Panc1 (cell line): ENCODE results near the gene CD4. TPM values are rescaled to one million over a fixed set of nuclear protein-coding genes. Genes with fewer than 3 reads are reported as not detected.

Experiments used
- ATAC-seq: fragments of 200-7000 bp; cut with Tn5 transposase; 2 replicates; pipeline ENCODE4 v1.9.1; 2020; ENCODE audit warnings: mild to moderate bottlenecking, moderate library complexity
- BruUV-seq: library from RNA; stranded (reverse); fragments of 400-500 nt; replicated peaks from 2 replicates; lab custom pipeline; 2021; lab: Mats Ljungman, UMichigan
- CTCF ChIA-PET: fragments of 300-600 bp; sonication (Branson Sonifier 250); formaldehyde crosslinking; loops from one replicate; lab custom pipeline; 2022; ENCODE audit warnings: antibody characterized with exemption; lab: Charles Lee
- POLR2A ChIA-PET: fragments of 300-600 bp; sonication (Branson Sonifier 250); formaldehyde crosslinking; loops from one replicate; lab custom pipeline; 2022; ENCODE audit warnings: antibody characterized with exemption; lab: Charles Lee
- DNase-seq: peaks from one replicate; pipeline ENCODE4 v3.0.0-alpha.2; 2010; ENCODE audit warnings: low read depth, low spot score
- H3K27ac ChIP-seq: 2 replicates; pipeline ENCODE4 v1.5.1; 2011; ENCODE audit warnings: mild to moderate bottlenecking, low read length, inconsistent platforms
- H3K27me3 ChIP-seq: fragments of 200-500 bp; sonication (Bioruptor generic); 2 replicates; pipeline ENCODE4 v1.6.0; 2014; ENCODE audit warnings: low read length, inconsistent platforms; ENCODE audit not compliant: control insufficient read depth, insufficient read depth
- H3K36me3 ChIP-seq: fragments of 200-500 bp; sonication (Bioruptor generic); 2 replicates; pipeline ENCODE4 v1.5.1; 2014; ENCODE audit warnings: inconsistent platforms, mild to moderate bottlenecking, low read length, moderate library complexity; ENCODE audit not compliant: control insufficient read depth, insufficient read depth
- H3K4me1 ChIP-seq: 2 replicates; pipeline ENCODE4 v1.5.1; 2011; ENCODE audit warnings: inconsistent platforms, mild to moderate bottlenecking, low read length, moderate library complexity; ENCODE audit not compliant: control insufficient read depth, insufficient read depth
- H3K4me3 ChIP-seq, 2 experiments: 2 replicates each; pipeline ENCODE4 v1.5.1; 2011 to 2012; ENCODE audit warnings: low read depth in 2 of 2, low read length in 2 of 2, mild to moderate bottlenecking in 2 of 2, inconsistent platforms in 1 of 2, moderate library complexity in 1 of 2
- H3K9me3 ChIP-seq: fragments of 200-500 bp; sonication (Bioruptor generic); 2 replicates; pipeline ENCODE4 v1.5.1; 2014; ENCODE audit warnings: low read depth, mild to moderate bottlenecking, inconsistent platforms, low read length, moderate library complexity; ENCODE audit not compliant: control insufficient read depth, insufficient read depth
- POLR2AphosphoS5 ChIP-seq: IDR thresholded peaks from 2 replicates; pipeline ENCODE4 v1.6.1; 2012; ENCODE audit warnings: mild to moderate bottlenecking, low read depth, low read length, moderate library complexity
- SIN3A ChIP-seq: IDR thresholded peaks from 2 replicates; pipeline ENCODE4 v1.6.1; 2012; ENCODE audit warnings: low read depth, mild to moderate bottlenecking, low read length, moderate library complexity, borderline replicate concordance; ENCODE audit not compliant: insufficient read depth
- TCF7L2 ChIP-seq: IDR thresholded peaks from 2 replicates; pipeline ENCODE4 v1.6.1; 2011; ENCODE audit warnings: mild to moderate bottlenecking, low read depth, low read length, inconsistent platforms
- in situ Hi-C: cut with HindIII; loops from 2 replicates; pipeline ENCODE4 v1.10.0; 2016; ENCODE audit warnings: low sequenced_read_pairs, low pct_unique_long_range_greater_than_20kb
- intact Hi-C: fragments of 100-400 bp; cut with micrococcal nuclease; formaldehyde crosslinking; loops from one replicate; pipeline ENCODE4 v1.10.0; 2022; ENCODE audit not compliant: unreplicated experiment
- total RNA-seq: library from RNA; stranded (reverse); gene quantifications from one replicate; pipeline ENCODE4 v1.2.1, GENCODE V29; 2021; ENCODE audit not compliant: unreplicated experiment
- TF ChIP-seq, protein P1 (sequence below): fragments of 450-650 bp; IDR thresholded peaks from 2 replicates; pipeline ENCODE4 v1.5.1; 2017; ENCODE audit warnings: mild to moderate bottlenecking
- TF ChIP-seq, protein P2 (sequence below), 2 experiments: IDR thresholded peaks; 2 replicates each; pipeline ENCODE4 v1.6.1; 2011 to 2012; ENCODE audit warnings: low read depth in 2 of 2, control low read depth in 1 of 2, low read length in 1 of 2, mild to moderate bottlenecking in 1 of 2, moderate library complexity in 1 of 2; ENCODE audit not compliant: insufficient read depth in 1 of 2

Gene CD4
- total RNA-seq, 1 experiment from 2014 or later: 0.23 TPM

DNA sequence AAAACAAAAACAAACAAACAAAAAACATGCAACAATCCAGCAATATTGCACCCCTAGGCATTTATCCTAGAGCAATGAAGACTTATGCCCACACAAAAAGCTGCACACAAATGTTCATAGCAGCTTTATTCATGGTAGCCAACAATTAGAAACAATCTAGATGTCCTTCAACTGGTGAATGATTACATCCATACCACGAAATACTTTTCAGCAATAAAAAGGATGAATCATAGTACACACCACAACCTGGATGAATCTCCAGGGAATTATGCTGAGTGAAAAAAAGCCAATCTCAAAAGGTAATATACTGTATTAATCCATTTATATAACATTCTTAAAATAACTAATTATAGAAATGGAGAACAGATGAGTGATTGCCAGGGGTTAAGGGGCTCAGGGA is 17.8 kb downstream of the CD4 start:
- ATAC-seq: no peak
- Histone ChIP-seq H3K4me1 (no peaks in the 10 kb centered on the region), H3K9me3 (no peaks in the 10 kb centered on the region), H3K27me3 (no peaks in the 10 kb centered on the region), H3K27ac (no peak overlapping the region), H3K4me3 (no peak overlapping the region), H3K36me3 (no peaks in the 10 kb centered on the region)
- intact Hi-C loops (no loop called here), in situ Hi-C loops (no loop called here)
- ChIA-PET CTCF (no interaction called here), POLR2A (interaction anchor here (1.2 kb wide), 1 partner anchor 14 kb away, joined by 7 read pairs; no protein-coding TSS in a partner anchor)
- BruUV-seq: no TSS peak
- no peak for DNase-seq
- TF ChIP-seq TCF7L2: no peak
- no peak for TF ChIP-seq POLR2AphosphoS5
- no peak for TF ChIP-seq SIN3A
- TF ChIP-seq, protein P1, sequence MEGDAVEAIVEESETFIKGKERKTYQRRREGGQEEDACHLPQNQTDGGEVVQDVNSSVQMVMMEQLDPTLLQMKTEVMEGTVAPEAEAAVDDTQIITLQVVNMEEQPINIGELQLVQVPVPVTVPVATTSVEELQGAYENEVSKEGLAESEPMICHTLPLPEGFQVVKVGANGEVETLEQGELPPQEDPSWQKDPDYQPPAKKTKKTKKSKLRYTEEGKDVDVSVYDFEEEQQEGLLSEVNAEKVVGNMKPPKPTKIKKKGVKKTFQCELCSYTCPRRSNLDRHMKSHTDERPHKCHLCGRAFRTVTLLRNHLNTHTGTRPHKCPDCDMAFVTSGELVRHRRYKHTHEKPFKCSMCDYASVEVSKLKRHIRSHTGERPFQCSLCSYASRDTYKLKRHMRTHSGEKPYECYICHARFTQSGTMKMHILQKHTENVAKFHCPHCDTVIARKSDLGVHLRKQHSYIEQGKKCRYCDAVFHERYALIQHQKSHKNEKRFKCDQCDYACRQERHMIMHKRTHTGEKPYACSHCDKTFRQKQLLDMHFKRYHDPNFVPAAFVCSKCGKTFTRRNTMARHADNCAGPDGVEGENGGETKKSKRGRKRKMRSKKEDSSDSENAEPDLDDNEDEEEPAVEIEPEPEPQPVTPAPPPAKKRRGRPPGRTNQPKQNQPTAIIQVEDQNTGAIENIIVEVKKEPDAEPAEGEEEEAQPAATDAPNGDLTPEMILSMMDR: no peak
- TF ChIP-seq, protein P2, sequence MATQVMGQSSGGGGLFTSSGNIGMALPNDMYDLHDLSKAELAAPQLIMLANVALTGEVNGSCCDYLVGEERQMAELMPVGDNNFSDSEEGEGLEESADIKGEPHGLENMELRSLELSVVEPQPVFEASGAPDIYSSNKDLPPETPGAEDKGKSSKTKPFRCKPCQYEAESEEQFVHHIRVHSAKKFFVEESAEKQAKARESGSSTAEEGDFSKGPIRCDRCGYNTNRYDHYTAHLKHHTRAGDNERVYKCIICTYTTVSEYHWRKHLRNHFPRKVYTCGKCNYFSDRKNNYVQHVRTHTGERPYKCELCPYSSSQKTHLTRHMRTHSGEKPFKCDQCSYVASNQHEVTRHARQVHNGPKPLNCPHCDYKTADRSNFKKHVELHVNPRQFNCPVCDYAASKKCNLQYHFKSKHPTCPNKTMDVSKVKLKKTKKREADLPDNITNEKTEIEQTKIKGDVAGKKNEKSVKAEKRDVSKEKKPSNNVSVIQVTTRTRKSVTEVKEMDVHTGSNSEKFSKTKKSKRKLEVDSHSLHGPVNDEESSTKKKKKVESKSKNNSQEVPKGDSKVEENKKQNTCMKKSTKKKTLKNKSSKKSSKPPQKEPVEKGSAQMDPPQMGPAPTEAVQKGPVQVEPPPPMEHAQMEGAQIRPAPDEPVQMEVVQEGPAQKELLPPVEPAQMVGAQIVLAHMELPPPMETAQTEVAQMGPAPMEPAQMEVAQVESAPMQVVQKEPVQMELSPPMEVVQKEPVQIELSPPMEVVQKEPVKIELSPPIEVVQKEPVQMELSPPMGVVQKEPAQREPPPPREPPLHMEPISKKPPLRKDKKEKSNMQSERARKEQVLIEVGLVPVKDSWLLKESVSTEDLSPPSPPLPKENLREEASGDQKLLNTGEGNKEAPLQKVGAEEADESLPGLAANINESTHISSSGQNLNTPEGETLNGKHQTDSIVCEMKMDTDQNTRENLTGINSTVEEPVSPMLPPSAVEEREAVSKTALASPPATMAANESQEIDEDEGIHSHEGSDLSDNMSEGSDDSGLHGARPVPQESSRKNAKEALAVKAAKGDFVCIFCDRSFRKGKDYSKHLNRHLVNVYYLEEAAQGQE (IDR thresholded peaks at IDR 0.05; ENCODE audit: insufficient read depth in 1 of 2, low read depth in 2 of 2, low read length in 1 of 2): no peak

DNA sequence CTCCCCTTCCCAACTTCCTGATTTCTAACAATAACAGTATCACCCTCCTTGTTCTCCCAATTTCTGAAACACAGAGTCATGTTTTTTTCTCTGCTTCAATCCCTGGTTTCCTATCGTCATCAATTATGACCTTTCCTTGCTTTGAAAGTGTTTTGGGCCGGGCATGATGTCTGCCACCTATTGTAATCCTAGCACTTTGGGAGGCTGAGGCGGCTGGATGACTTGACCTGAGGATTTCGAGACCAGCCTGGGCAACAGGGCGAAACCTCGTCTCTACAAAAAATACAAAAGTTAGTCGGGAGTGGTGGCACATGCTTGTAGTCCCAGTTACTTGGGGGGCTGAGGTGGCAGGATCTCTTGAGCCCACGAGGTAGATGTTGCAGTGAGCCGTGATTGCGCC is 19.7 kb downstream of the CD4 start:
- intact Hi-C loops: no loop called here
- no peaks in the 10 kb centered on the region for H3K36me3 ChIP-seq
- H3K27ac ChIP-seq: no peak overlapping the region
- no peak overlapping the region for H3K4me3 ChIP-seq
- CTCF ChIA-PET: no interaction called here
- in situ Hi-C loops: no loop called here
- DNase-seq (no peak), ATAC-seq (no peak)
- no peaks in the 10 kb centered on the region for H3K27me3 ChIP-seq
- no peaks in the 10 kb centered on the region for H3K9me3 ChIP-seq
- BruUV-seq: no TSS peak
- H3K4me1 ChIP-seq: no peaks in the 10 kb centered on the region
- POLR2A ChIA-PET: no interaction called here
- TF ChIP-seq POLR2AphosphoS5: no peak
- TF ChIP-seq, protein P2 (IDR thresholded peaks at IDR 0.05; ENCODE audit: insufficient read depth in 1 of 2, low read depth in 2 of 2, low read length in 1 of 2): no peak
- TF ChIP-seq, protein P1: no peak
- no peak for TF ChIP-seq SIN3A
- TF ChIP-seq TCF7L2: no peak
